Measurements from ENCODE around the gene MAP3K19.

- TF ChIP-seq CTCF (IDR thresholded peaks at IDR 0.05; ENCODE audit: low read depth, low read length, poor library complexity, severe bottlenecking) (no peak), EZH2phosphoT487 (IDR thresholded peaks at IDR 0.05; ENCODE audit: borderline replicate concordance, low read length) (no peak)
These were observed 46.6 kb upstream of the MAP3K19 start for GRCh38 chr2:135093670-135094330.

Measured in DOHH2 (cell line).